H9 (cell line): ENCODE results near the gene SRF. TPM values are rescaled to one million over a fixed set of nuclear protein-coding genes. Genes with fewer than 3 reads are reported as not detected.

Experiments used
- DNase-seq: peaks from one replicate; pipeline ENCODE4 v3.0.0-alpha.2; 2017
- H2AFZ ChIP-seq: one replicate; pipeline ENCODE4 v1.6.1; 2013; ENCODE audit warnings: mild to moderate bottlenecking, low read length, control low read depth, moderate library complexity
- H2AK5ac ChIP-seq: 2 replicates; pipeline ENCODE4 v1.6.1; 2013; ENCODE audit warnings: low read length, control low read depth, mixed read lengths; ENCODE audit not compliant: insufficient read length
- H2BK120ac ChIP-seq: one replicate; pipeline ENCODE4 v1.6.1; 2013; ENCODE audit warnings: low read depth, mild to moderate bottlenecking, low read length, control low read depth, inconsistent platforms; ENCODE audit not compliant: poor library complexity, severe bottlenecking
- H2BK12ac ChIP-seq: 2 replicates; pipeline ENCODE4 v1.6.1; 2013; ENCODE audit warnings: low read length, control low read depth, mixed read lengths, low read depth; ENCODE audit not compliant: insufficient read length
- H2BK15ac ChIP-seq: 2 replicates; pipeline ENCODE4 v1.6.1; 2013; ENCODE audit warnings: low read depth, low read length, control low read depth
- H2BK20ac ChIP-seq: one replicate; pipeline ENCODE4 v1.6.1; 2013; ENCODE audit warnings: low read depth, mild to moderate bottlenecking, low read length, control low read depth, inconsistent platforms; ENCODE audit not compliant: poor library complexity, severe bottlenecking
- H2BK5ac ChIP-seq: 2 replicates; pipeline ENCODE4 v1.6.1; 2013; ENCODE audit warnings: low read length, control low read depth, mixed read lengths; ENCODE audit not compliant: insufficient read length
- H3K14ac ChIP-seq: 2 replicates; pipeline ENCODE4 v1.6.1; 2013; ENCODE audit warnings: low read length, control low read depth; ENCODE audit not compliant: insufficient read depth
- H3K18ac ChIP-seq: 2 replicates; pipeline ENCODE4 v1.6.1; 2013; ENCODE audit warnings: low read depth, mild to moderate bottlenecking, mixed read lengths, low read length, control low read depth; ENCODE audit not compliant: insufficient read length
- H3K23ac ChIP-seq: 2 replicates; pipeline ENCODE4 v1.6.1; 2013; ENCODE audit warnings: low read length, control low read depth, mixed read lengths, low read depth; ENCODE audit not compliant: insufficient read length
- H3K23me2 ChIP-seq: 2 replicates; pipeline ENCODE4 v1.6.1; 2013; ENCODE audit warnings: low read depth, mild to moderate bottlenecking, mixed read lengths, low read length, control low read depth; ENCODE audit not compliant: insufficient read length, poor library complexity, severe bottlenecking
- H3K27ac ChIP-seq: 2 replicates; pipeline ENCODE4 v1.5.1; 2013; ENCODE audit warnings: low read length, control low read depth, mixed read lengths, low read depth; ENCODE audit not compliant: insufficient read length
- H3K27me3 ChIP-seq: 2 replicates; pipeline ENCODE4 v1.6.1; 2013; ENCODE audit warnings: low read length, control low read depth, inconsistent platforms; ENCODE audit not compliant: insufficient read depth
- H3K4ac ChIP-seq: 2 replicates; pipeline ENCODE4 v1.6.1; 2013; ENCODE audit warnings: low read depth, mild to moderate bottlenecking, control low read depth, inconsistent platforms, low read length, moderate library complexity
- H3K4me1 ChIP-seq: 2 replicates; pipeline ENCODE4 v1.6.1; 2013; ENCODE audit warnings: low read length, control low read depth, inconsistent platforms; ENCODE audit not compliant: insufficient read depth
- H3K4me2 ChIP-seq: 2 replicates; pipeline ENCODE4 v1.6.1; 2013; ENCODE audit warnings: low read length, control low read depth, mixed read lengths; ENCODE audit not compliant: insufficient read length, insufficient read depth
- H3K56ac ChIP-seq: 2 replicates; pipeline ENCODE4 v1.6.1; 2013; ENCODE audit warnings: low read depth, mild to moderate bottlenecking, mixed read lengths, low read length, control low read depth; ENCODE audit not compliant: insufficient read length
- H3K79me1 ChIP-seq: 2 replicates; pipeline ENCODE4 v1.6.1; 2013; ENCODE audit warnings: low read depth, mild to moderate bottlenecking, moderate library complexity, low read length, control low read depth, inconsistent platforms; ENCODE audit not compliant: insufficient read depth, poor library complexity, severe bottlenecking
- H3K79me2 ChIP-seq: 2 replicates; pipeline ENCODE4 v1.6.1; 2013; ENCODE audit warnings: low read length, control low read depth, inconsistent platforms; ENCODE audit not compliant: insufficient read depth
- H3K9ac ChIP-seq: 2 replicates; pipeline ENCODE4 v1.6.1; 2013; ENCODE audit warnings: low read length, control low read depth, mixed read lengths; ENCODE audit not compliant: insufficient read length; ENCODE audit errors: extremely low read depth
- H3K9me3 ChIP-seq: one replicate; pipeline ENCODE4 v1.6.1; 2013; ENCODE audit warnings: low read depth, low read length, inconsistent platforms; ENCODE audit not compliant: control insufficient read depth
- H3T11ph ChIP-seq: one replicate; pipeline ENCODE4 v1.6.1; 2013; ENCODE audit warnings: mild to moderate bottlenecking, low read length, control low read depth, inconsistent platforms
- H4K20me1 ChIP-seq: one replicate; pipeline ENCODE4 v1.6.1; 2013; ENCODE audit not compliant: control insufficient read depth, insufficient read length, insufficient read depth
- H4K5ac ChIP-seq: 2 replicates; pipeline ENCODE4 v1.6.1; 2013; ENCODE audit warnings: low read depth, mild to moderate bottlenecking, mixed read lengths, low read length, control low read depth; ENCODE audit not compliant: insufficient read length
- H4K8ac ChIP-seq: replicated peaks from 2 replicates; pipeline ENCODE4 v1.6.1; 2013; ENCODE audit warnings: low read length, control low read depth, mixed read lengths, low read depth; ENCODE audit not compliant: insufficient read length
- H4K91ac ChIP-seq: 2 replicates; pipeline ENCODE4 v1.6.1; 2013; ENCODE audit warnings: low read depth, mild to moderate bottlenecking, moderate library complexity, mixed read lengths, low read length, control low read depth; ENCODE audit not compliant: insufficient read length
- H3K27ac Mint-ChIP-seq, 3 experiments: 2 replicates in 2 of 3; 3 replicates in 1 of 3; pipeline ENCODE4 v1.8.0; 2020 to 2021; ENCODE audit warnings: mixed read lengths in 3 of 3, mild to moderate bottlenecking in 1 of 3, moderate library complexity in 1 of 3
- H3K27me3 Mint-ChIP-seq: 2 replicates; pipeline ENCODE4 v1.8.0; 2021; ENCODE audit warnings: low read depth, mild to moderate bottlenecking, moderate library complexity, mixed read lengths
- H3K36me3 Mint-ChIP-seq, 3 experiments: 2 replicates in 2 of 3; 3 replicates in 1 of 3; pipeline ENCODE4 v1.8.0; 2020 to 2021; ENCODE audit warnings: low read depth in 3 of 3, mixed read lengths in 3 of 3; ENCODE audit not compliant: insufficient read depth in 1 of 3
- H3K4me1 Mint-ChIP-seq, 2 experiments: 2 replicates each; pipeline ENCODE4 v1.8.0; 2020; ENCODE audit warnings: mixed read lengths in 2 of 2
- H3K4me3 Mint-ChIP-seq, 2 experiments: 2 replicates in 1 of 2; 3 replicates in 1 of 2; pipeline ENCODE4 v1.8.0; 2020 to 2021; ENCODE audit warnings: mild to moderate bottlenecking in 2 of 2, mixed read lengths in 2 of 2, moderate library complexity in 1 of 2
- H3K9me3 Mint-ChIP-seq, 2 experiments: 2 replicates in 1 of 2; 3 replicates in 1 of 2; pipeline ENCODE4 v1.8.0; 2020; ENCODE audit warnings: mild to moderate bottlenecking in 2 of 2, mixed read lengths in 2 of 2, moderate library complexity in 1 of 2
- CTCF ChIP-seq: fragments of 200-600 bp; sonication (generic); conservative IDR thresholded peaks from 3 replicates; pipeline ENCODE4 v1.8.0; 2021; ENCODE audit warnings: antibody characterized with exemption, mild to moderate bottlenecking
- WGBS: extraction: QIAGEN DNeasy Blood & Tissue Kit; methylation state at CpG from one replicate; pipeline ENCODE4 v1.1.7; 2013; ENCODE audit warnings: missing lambda C conversion rate, low lambda C conversion rate, mixed read lengths; ENCODE audit not compliant: insufficient read length; ENCODE audit errors: extremely low coverage; 5-methylcytosine and 5-hydroxymethylcytosine counted together
- total RNA-seq: library from RNA; stranded (reverse); gene quantifications from 2 replicates; pipeline ENCODE4 v1.2.1, GENCODE V29; 2021

SRF gene
- total RNA-seq, 1 experiment from 2014 or later, result 57.5 TPM

- Histone ChIP-seq H3K79me2 (no peaks in the 10 kb centered on the region), H3K4me2 (no peak overlapping the region), H3K14ac (no peak overlapping the region), H3K23ac (no peak overlapping the region), H3K79me1 (no peaks in the 10 kb centered on the region), H2BK20ac (no peak overlapping the region), H2BK120ac (no peak overlapping the region), H3T11ph (no peak overlapping the region), H4K91ac (no peak overlapping the region), H3K9ac (no peak overlapping the region), H2BK15ac (no peak overlapping the region), H3K27me3 (no peaks in the 10 kb centered on the region), H3K9me3 (no peaks in the 10 kb centered on the region), H2BK12ac (no peak overlapping the region), H2AK5ac (no peak overlapping the region), H4K5ac (no peak overlapping the region), H3K23me2 (no peaks in the 10 kb centered on the region), H3K27ac (no peak overlapping the region), H3K4me1 (no peaks in the 10 kb centered on the region), H2BK5ac (no peak overlapping the region), H3K18ac (no peak overlapping the region), H2AFZ (no peak overlapping the region), H4K20me1 (no peaks in the 10 kb centered on the region), H3K56ac (no peak overlapping the region), H4K8ac (no peak overlapping the region), H3K4ac (no peak overlapping the region)
- Mint-ChIP-seq H3K9me3 (no peaks in the 10 kb centered on the region), H3K4me1 (peaks cover 0 to 1% of the 10 kb centered on the region in 2 experiments; a peak in 2 of 4 replicates), H3K27ac (peak overlapping the region in 2 of 3 experiments; percentile 13 to 24; a peak in 2 of 7 replicates), H3K4me3 (no peak overlapping the region), H3K27me3 (no peaks in the 10 kb centered on the region), H3K36me3 (peaks cover 4 to 26% (median 22%) of the 10 kb centered on the region in 3 experiments; a peak in 5 of 7 replicates)
- no peak for DNase-seq
- no CpG with 5 or more reads among the region's 10 CpGs for WGBS
- no peak for TF ChIP-seq CTCF
These were observed 17.4 kb downstream of the SRF start for GRCh38 chr6:43188426-43188825.
